ENCODE data around the gene SMIM41. TPM values are rescaled to one million over a fixed set of nuclear protein-coding genes. Genes with fewer than 3 reads are reported as not detected.
"Not testable (repeated sequence)": the region's sequence is repeated elsewhere in the genome, so short reads cannot be mapped to it uniquely, and the experiment has no call there.

The SMIM41 gene
- polyA plus RNA-seq, 4 donors: 0.29 to 0.34 TPM; not detected in 2

DNA sequence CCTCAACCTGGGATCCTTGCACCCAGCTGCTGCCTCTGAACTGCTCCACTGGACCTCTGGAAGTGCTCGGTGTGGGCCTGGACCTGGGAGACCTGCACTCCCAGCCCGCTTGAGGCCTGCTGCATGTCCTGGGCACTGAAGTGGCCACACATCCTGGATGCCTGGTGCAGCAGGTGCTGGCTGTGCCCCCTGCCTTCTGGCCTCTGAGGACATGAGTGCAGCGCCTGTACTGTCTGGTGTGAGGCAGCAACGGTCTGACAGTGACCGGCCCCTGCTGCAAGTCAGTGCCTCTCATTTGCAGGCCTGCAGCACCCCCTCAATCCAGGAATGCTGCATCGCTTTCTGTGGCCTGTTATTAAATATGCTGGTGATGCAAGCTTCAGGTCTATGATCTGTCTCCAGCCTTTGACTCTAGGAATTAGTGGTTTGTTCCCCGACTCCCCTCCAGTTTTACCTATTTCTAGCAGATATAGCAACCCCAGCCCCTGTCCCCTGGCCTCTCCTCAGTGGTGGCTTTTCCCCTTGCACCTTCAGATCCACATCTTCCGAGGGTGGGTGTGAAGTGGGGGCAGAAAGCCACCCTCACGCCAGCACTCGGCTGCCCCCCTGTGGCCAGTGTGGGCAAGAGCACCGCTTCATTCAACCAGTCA is 3.6 kb downstream of the SMIM41 start:
- DNase-seq (ENCODE audit: low read depth in 4 of 4, low spot score in 3 of 4): no peak

DNA sequence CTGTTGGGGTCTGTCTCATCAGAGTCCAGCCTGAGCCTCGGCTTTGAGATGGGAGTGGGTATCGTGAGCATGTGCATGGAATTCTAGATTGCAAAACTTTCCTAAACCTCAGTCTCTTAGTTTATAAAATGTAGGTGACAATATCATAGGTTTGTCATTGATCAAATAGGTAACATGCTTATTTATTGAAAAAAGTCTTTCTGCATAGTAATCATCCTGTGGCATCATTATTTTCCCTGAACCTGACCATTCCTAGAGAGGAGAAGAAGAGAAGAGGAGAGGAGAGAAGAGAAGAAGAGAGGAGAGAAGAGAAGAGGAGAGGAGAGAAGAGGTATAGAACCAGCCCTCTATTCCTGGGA is 4.1 kb downstream of the SMIM41 start:
- DNase-seq (ENCODE audit: low read depth in 4 of 4, low spot score in 3 of 4): no peak

GRCh38 chr12:52084491-52085231 is 5.2 kb downstream of the SMIM41 start:
- DNase-seq (ENCODE audit: low read depth in 4 of 4, low spot score in 3 of 4): no peak

DNA sequence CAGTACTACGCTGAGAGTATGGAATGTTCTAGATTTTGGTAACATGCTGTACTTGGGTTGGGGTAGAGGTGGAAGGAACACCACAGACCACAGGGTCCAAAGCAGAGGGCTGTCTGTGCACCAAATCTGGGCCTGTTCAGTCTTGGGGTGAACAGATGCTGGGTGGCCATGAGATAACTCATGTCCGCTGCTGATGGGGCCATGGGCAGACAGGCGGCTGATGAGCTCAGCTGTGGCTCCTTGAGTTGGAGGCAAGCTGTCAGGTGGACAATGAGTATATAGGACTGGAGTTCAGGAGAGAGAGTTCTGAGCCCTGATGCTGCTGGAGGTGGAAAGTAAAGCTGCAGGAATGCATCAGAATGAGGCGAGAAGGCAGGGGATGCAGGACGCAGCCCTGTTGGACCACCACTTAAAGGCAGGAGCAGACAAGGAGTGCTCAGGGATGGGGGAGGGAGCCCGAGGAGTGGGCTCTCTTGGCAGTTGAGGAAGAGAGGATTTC is 6.2 kb downstream of the SMIM41 start:
- no peak for DNase-seq (ENCODE audit: low read depth in 4 of 4, low spot score in 3 of 4)

DNA sequence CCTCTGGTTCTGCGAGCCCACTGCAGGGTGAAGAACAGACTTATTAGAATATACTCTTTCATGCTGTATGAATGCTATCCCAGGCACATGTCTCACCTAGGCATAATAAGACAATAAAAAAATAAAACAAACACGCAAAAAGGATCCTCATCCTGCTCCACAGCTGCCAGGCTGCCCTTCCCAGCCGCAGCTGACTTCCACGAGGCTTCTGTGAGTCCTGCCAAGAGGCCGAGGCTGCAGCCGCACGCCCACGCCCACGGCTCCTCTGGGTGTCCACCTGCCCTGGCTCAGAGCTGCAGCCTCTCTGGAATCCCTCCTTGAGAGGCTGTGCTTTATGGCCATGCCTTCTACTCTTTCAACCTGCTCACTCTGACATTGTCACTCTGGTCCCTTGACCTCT is 6.9 kb downstream of the SMIM41 start:
- DNase-seq (ENCODE audit: low read depth in 4 of 4, low spot score in 3 of 4): no peak

- DNase-seq (ENCODE audit: low read depth in 4 of 4, low spot score in 3 of 4): no peak
These were observed 7.7 kb downstream of the SMIM41 start for GRCh38 chr12:52086944-52087835.

GRCh38 chr12:52087961-52088820 is 8.7 kb downstream of the SMIM41 start:
- no peak for DNase-seq (ENCODE audit: low read depth in 4 of 4, low spot score in 3 of 4)

GRCh38 chr12:52089491-52089890 is 10.0 kb downstream of the SMIM41 start:
- DNase-seq (ENCODE audit: low read depth in 4 of 4, low spot score in 3 of 4): no peak

- DNase-seq (ENCODE audit: low read depth in 4 of 4, low spot score in 3 of 4): no peak
These were observed 10.8 kb downstream of the SMIM41 start for GRCh38 chr12:52090291-52090690.

GRCh38 chr12:52091061-52091460 is 11.6 kb downstream of the SMIM41 start:
- no peak for DNase-seq (ENCODE audit: low read depth in 4 of 4, low spot score in 3 of 4)

- no peak for DNase-seq (ENCODE audit: low read depth in 4 of 4, low spot score in 3 of 4)
These were observed 12.4 kb downstream of the SMIM41 start for GRCh38 chr12:52091869-52092268.

GRCh38 chr12:52093346-52093745 is 13.8 kb downstream of the SMIM41 start:
- no peak for DNase-seq (ENCODE audit: low read depth in 4 of 4, low spot score in 3 of 4)

DNA sequence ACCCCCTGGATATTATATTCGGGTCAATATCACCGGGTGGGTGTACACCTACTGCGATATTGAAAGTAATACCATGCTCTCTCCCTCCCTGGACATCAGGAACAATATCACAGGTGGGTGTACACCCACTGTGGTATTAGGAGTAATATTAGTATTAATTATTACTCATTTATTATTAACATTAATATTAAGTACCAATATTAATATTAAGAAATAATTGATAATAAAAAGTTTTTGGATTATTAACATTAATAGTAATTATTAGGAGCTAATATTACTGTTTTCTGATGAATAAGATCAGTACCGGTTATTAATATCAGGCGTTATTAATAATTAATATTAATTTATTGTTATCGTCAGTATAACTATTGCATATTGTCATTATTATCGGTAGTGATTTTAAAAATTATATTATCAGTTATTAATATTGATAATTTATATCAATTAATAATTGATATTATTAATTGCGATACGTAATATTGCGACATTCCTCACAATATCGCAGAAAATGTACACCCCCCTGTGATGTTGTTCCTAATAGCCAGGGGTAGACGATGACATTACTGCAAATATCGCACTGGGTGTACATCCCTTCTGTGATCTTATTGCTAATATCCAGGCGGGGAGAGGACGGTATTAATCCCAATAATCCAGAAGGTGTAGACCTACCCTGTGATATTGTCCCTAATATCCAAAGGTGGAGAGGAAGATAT is 17.0 kb downstream of the SMIM41 start:
- DNase-seq (ENCODE audit: low read depth in 4 of 4, low spot score in 3 of 4): no peak

GRCh38 chr12:52097045-52097666 is 17.7 kb downstream of the SMIM41 start:
- DNase-seq (ENCODE audit: low read depth in 4 of 4, low spot score in 3 of 4): no peak

GRCh38 chr12:52104431-52105089 is 25.1 kb downstream of the SMIM41 start:
- DNase-seq (ENCODE audit: low read depth in 4 of 4, low spot score in 3 of 4): not testable (repeated sequence)

GRCh38 chr12:52116222-52117125 is 37.0 kb downstream of the SMIM41 start:
- DNase-seq (ENCODE audit: low read depth in 4 of 4, low spot score in 3 of 4): not testable (repeated sequence)

- DNase-seq (ENCODE audit: low read depth in 4 of 4, low spot score in 3 of 4): not testable (repeated sequence)
These were observed 38.4 kb downstream of the SMIM41 start for GRCh38 chr12:52117806-52118475.

Data from left renal pelvis (tissue), 4 donors.